Stromal cell of bone marrow (primary cell): ENCODE data around the gene GTF2A2.
A peak's percentile ranks its signal among the peaks of the same experiment; 100 is the strongest.
"Not testable (repeated sequence)": the region's sequence is repeated elsewhere in the genome, so short reads cannot be mapped to it uniquely, and the experiment has no call there.

Experiments
- DNase-seq: peaks from one replicate; pipeline ENCODE4 v3.0.0-alpha.2; 2012; ENCODE audit warnings: low read depth

The GTF2A2 gene, protein sequence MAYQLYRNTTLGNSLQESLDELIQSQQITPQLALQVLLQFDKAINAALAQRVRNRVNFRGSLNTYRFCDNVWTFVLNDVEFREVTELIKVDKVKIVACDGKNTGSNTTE

DNA sequence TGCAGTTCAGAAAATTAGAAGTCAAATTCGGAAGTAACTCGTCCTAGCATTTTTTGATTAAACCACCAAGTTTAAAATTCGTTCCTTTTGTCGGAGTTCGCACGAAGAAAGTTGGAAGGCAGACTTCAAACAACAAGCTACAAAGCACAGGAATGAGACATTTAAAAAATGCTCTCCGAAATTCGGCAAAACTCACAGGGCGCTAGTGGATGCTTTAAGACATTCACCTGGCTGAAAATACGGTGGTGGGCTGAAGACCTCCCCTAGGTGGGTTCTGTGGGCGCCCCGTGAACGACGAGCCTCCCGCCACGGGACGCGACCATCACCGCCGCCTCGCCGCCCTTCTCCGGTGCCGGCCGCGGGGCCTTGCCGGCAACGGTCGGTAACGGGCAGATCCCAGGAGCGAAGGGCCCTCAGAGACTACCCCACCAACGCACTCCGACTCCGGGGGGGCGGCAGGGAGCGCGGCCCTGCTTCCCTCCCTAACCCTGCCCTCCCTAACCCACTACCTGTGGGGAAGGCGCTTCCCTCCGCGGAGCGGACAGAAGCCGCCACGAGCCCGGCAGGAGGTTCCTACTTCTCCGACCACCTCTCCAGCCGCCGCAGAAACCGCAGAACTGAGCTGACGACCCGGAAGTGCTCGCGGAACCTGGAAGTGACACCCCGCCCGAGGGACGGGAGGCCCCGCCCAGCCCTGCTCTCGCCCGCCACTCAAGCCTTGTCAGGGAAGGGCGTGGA lies at the start of gene GTF2A2:
TSS of gene GTF2A2 (minus strand) at position 619 of the 738 bp plus-strand sequence. CDS start 5,238 bp downstream, outside the sequence.
- DNase-seq, result peak; percentile 87

DNA sequence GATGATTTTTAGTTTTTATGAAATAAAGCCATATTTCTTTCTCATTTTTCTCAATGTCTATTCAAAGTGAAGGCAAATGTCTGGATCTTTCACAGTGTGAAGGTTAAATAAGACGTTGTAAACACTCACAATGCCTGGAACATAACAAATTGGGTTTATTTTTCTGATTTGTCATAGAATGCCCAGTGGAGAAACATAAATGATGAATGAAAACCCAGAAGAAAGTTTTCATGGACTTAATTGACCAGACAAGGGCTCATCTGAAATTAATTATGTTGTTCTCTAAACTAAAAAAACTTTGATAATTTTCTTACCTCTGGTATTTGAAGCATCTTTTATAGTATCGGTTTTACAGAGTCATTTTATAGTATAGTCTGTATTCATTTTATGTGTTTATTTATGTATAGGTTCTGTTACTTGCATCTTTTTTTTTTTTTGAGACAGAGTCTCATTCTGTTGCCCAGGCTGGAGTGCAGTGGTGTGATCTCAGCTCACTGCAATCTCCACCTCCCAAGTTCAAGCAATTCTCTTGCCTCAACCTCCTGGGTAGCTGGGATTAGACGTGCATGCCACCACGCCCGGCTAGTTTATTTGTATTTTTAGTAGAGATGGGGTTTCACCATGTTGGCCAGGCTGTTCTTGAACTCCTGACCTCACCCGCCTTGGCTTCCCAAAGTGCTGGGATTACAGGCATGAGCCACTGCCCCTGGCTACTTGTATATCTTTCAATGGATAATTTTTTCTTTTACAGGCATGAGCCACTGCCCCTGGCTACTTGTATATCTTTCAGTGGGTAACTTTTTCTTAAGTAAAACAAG lies 46.9 kb upstream of the GTF2A2 start:
- no peak for DNase-seq

DNA sequence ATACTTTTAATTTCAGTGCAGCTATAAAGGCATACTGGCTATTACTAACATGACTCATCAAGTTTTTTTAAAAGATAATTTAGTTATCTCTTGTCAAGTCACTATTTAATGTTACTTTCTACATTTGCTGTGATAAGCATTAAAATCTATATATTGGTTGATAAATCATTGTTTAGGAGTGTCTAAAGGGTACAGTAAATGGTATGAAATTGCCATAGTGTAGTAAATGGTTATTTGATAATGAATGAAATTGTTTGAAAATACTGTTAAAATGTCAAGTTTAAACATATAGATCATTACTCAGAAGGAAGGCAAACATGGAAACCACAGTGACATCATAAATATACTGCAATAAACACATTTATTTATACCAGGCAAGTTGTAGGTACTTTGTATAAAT lies 45.0 kb upstream of the GTF2A2 start:
- no peak for DNase-seq

DNA sequence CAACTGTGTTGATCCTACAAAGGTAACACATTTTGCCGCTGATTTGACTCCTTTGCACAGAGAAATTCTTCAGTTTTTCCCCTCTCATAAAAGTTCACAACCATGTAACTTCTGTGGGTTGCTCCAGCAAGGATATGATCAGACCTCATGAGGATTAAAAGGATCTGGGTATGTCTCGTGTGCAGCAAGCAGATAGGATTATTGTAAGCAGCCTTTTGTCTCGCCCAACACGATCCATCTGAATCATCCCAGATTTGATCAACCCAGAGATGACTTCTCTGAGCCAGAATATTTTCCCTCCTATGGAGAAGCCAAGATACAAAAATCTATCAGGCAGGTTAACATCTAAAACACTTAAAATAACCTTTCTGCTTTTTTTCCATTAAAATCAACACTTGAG lies 44.6 kb upstream of the GTF2A2 start:
- DNase-seq, result no peak

DNA sequence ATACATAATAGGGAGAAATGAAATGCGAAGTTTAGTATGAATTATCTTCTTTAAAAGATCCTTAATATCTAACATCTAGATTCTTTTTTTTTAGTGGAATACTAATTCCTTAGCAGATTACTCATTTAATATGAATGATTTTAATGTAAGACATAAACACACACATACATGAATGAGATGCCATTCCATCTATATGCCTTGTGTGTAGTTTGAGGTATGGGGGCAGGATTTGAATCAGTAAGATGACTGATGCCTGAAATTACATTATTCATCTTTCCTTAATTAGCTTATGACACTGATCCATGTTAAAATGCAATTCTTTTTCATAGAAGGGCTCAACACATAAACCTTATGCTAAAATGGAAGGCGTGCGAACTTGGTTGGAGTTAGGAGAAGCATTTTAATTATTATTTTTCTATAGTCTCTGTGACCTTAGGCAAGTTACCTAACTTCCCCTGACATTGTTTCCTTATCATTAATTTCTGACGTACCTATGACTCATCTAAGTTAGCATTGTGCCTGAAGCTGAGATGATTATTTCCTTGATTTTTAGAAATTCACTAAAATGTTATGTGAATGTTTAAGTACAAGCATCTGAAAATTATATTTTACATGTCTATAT lies 42.6 kb upstream of the GTF2A2 start:
- no peak for DNase-seq

DNA sequence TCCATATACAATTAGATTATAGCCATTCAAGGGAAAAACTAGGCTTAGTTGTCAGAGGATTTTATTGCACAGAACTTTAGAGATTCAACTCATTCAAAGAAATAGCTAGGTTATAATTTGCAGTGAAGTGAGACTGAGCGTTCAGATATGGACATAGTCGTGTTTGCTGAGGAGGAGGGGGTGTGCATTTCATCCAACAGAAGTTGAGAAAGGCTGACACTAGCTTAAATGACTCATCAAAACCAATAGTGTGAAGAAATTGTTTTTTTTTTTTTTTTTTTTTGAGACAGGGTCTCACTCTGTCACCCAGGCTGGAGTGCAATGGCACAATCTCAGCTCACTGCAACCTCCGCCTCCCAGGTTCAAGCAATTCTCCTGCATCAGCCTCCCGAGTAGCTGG lies 40.8 kb upstream of the GTF2A2 start:
- DNase-seq, result not testable (repeated sequence)

DNA sequence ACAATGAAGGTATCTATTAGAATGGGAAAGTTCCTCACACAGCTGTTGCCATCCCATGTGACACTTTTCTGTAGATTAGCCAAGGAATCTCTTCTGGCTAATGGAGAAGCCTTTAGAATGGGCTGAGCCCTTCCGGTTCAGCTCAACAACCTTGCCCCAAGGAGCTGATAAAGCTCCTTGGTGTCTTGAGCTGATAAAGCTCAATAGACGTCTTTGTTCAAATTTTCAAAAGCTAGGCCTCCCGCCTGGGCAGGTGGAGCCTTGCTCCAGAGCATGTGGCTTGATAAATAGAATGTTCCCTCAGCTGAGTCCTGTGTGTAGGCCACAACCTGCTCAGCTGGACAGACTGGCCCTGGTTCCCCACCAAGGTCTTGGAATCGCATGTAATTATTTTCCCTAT lies 39.0 kb upstream of the GTF2A2 start:
- no peak for DNase-seq

DNA sequence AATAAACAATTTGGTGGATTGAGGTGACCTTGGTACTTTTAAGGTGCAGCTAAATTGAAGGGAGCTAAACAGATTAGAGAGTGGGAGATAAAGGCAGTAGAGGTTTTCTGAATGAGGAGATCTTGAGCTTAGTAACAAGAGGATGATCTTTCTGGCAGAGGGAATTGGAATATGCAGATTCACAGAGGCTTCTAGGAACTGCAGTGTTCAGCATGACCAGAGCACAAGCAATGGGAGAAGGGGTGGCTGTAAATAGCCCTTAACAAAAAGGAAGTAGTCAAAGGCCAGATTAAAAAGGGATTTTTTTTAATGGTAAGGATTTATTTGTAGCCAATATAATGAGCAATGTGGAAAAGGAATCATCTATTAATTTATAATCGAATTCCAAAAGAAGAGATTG lies 37.5 kb upstream of the GTF2A2 start:
- DNase-seq, result no peak

DNA sequence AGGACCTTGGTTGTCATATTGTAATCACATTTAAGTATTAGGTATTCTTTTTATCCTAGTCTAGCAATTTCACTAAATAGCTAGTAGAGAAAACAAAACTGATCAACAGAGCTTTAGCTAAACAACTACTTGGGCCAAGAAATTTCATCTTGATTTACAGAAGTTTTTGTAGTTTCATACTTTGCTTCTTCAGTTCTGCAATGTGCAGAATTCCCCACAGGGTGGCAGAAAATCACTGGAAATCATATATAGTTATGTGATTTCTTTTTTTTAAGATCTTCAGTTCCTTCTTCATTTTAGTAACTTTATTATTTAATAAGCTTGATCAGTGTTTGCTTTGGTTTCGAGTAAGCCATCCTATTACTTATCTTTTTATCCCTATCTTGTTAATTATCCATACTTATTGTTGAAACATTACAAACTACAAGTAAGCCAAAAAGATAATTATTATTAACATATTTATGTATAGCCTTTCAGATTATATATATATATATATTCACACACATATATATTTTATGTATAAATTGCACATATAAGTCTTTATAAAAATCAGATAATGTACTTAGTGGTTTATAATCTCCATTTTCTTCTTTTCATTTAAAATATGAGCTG lies 34.0 kb upstream of the GTF2A2 start:
- DNase-seq, result peak; percentile 42

DNA sequence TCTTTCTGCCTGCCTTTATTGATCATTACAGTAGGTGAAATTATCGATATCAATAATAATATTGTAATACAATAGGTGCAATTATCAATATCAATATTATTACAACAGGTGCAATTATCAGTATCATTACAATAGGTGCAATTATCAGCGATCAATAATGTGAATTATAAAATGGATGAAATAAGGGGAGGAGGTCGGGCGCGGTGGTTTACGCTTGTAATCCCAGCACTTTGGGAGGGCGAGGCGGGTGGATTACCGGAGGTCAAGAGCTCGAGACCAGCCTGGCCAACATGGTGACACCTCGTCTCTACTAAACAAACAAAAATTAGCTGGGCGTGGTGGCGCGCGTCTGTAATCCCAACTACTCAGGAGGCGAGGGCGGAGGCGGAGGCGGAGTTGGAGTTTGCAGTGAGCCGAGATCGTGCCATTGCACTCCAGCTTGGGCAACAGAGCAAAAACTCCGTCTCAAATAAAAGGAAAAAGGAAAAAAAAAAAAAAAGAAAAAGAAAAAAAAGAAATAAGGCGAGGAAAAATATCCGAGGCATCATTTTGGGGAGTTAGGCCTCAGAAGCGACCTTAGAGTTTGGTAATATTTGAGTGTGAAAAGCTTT lies 32.4 kb upstream of the GTF2A2 start:
- peak; percentile 57 for DNase-seq

DNA sequence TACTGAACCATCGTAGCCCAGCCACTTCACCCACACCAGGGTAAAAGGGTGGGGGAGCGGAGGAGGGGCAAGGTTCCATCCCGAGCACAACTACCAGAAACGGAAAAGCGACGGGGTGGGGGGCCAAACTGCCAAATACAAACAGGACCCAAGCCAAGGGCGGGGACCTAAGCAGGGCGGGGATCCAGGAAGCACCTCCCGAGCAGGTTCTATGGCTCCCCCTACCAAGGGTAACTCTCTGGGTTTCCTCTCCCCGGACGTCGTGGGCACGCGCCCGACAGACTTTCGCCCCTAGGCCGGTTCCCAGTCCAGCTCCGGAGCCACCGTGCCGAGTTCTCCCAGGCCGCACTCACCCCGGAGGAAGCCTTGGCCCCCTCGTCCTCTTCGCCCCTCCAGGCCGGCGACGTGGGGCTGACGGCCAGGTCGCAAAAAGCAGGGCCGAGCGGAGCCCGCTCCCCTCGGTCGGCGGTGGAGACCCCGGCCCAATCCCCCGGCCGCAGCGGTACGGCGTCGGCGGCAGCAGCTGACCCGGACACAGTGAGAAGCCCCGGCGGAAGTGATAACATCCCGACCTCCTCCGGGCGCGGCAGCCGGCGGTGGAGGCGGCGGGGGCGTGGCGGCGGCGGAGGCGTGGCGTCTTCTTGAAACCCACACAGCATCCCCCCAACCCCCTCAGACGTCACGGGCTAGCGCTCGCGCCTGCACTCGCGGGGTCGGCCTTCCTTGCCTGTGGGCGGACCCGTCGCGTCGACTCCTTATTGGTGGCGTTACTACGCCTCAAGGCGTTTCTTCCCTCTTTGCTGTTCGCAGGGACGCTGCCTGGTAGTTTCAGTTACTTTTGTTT lies 31.7 kb upstream of the GTF2A2 start, which contains the start of gene BNIP2:
TSS of gene BNIP2 (minus strand) at position 539 of the 844 bp plus-strand sequence. CDS start 6,863 bp downstream, outside the sequence.
- peak; percentile 97 for DNase-seq

DNA sequence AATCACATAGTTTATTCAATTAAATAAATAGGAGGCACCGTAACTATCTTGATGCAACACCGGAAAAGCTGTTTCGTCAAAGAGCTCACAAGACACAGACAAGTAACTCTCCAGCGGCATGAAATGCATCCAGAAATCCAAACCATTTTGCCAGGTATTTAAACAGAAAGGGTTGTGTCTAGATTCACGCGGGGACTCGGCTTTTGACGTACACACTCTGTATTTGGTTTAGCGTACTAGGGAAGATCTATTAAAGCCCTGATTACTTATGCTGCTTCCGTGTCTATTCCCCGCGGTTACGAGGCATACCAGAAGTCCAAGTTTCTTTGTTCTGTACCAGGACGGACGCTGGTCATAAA lies 31.1 kb upstream of the GTF2A2 start:
- peak; percentile 38 for DNase-seq

DNA sequence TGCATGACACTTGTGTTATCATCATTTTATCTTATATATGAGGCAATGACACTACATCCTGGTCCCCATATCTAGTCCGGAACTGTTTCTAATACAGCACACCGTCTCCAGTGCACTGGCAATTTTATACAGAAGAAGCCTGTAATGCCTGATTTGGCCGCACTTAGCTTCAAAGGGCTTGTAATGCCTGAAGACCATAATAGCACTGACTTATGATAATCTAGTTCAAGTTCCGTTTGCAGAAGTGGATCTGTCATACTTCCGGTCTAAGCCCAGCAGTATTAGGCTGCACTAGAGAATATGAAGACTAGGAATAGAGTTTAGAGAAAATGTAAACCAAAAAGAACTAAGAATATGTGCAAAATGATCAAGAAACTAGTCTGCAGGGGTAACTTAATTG lies 30.5 kb upstream of the GTF2A2 start:
- no peak for DNase-seq

DNA sequence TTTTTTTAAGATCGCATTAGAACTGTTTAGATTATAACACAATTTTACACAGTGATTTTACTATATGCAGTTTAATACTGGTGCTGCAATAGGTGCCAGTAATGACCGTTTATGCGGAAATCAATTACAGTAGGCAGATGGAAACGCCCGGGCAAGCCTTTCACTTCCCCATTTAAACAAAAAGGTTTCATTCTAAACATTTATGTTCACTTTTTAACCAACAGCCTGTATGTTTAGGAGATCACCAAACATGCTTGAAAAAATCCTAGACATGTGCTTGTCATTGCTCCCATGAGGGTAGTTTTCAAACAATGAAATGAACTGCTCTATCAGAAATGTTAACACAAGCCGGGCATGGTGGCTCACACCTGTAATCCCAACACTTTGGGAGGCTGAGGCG lies 29.1 kb upstream of the GTF2A2 start:
- no peak for DNase-seq

DNA sequence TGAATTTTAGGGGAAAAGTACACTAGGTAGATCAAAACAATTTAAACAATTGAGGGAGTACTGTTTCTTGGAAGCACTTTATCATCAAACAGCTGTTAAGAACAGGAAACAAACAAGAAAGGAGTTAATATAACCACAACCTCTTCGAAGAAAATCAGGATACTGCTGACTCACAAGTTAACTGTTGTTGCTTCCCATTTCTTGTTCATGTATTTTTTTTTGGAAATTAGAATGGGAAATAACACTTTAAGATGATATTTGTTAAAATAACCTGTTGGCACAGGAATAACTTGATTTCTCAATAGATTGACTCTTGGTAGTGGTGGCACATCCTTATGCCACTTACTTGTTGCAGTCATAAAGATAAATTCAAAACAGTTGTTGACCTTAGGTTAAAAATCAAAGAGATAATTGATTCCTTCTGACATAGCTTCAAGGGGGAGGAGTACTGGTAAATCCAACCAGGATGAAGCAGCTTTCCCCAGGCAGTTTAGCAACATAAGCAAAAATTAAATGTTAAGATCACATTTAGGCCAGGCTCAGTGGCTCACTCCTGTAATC lies 28.5 kb upstream of the GTF2A2 start:
- DNase-seq, result no peak

DNA sequence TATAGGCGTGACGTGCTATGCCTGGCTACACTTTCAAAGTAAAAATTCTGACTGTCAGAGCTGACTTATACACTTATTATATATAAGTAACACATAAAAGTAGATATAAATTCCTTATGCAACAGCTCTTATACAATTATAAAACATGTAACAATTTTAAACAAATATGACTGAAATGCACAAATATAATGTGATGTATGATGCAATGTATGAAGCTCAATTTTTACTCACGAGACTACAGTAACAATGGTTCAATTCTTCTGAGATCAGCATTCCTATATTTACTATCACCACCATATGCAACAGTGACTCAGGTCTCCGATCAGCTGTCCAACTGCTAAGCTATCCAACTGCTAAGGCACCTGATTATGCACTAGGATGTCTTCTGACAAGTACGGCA lies 23.6 kb upstream of the GTF2A2 start:
- no peak for DNase-seq

DNA sequence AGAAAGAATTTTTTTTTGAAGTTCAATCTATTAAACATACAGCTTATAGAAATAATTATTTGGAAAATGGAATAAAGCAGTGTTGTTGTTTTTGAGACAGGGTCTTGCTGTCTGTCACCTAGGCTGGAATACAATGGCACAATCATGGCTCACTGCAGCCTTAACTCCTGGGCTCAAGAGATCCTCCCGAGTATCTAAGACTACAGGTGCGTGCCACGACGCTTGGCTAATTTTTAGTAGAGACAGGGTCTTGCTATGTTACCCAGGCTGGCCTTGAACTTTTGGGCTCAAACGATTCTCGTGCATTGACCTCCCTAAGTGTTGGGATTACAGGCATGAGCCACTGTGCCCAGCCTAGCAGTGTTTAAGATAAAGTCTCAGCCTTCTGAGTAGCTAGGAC lies 23.0 kb upstream of the GTF2A2 start:
- no peak for DNase-seq

DNA sequence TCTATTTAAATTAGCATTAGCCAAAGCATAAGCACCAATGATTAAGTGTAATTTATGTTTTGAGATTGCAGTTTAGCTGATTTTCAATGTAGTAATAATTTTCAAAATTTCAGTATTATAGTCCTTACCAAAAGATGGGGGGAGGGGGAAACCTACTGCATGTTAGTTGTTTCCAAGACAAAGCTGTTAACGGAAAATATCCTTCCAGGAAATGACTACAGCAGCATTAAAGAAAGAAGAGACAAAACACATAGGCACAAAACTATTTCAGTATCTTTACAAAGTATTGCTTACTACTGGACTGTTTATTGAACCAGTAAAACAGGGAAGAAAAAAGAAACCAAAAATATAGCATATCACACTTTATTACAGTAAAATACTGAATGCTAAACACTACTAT lies 21.3 kb upstream of the GTF2A2 start:
- DNase-seq, result no peak

DNA sequence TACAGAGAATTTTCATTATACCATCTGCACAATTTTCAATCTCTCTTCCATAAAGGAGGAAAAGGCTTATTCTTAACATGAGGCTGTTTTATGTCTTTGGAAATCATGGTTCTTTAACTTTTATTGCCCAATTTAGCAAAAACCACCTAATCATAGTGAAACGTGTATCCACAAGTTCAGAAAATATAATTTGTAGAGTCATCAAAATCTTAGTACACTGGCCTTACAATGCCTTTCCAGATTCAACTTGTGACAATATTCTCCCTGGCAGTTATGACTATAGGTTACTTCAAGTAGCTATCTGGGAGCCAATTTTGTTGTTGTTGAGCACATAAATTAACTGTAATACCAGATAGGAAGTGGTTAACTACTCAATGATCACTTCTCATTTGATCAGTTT lies 20.9 kb upstream of the GTF2A2 start:
- no peak for DNase-seq

DNA sequence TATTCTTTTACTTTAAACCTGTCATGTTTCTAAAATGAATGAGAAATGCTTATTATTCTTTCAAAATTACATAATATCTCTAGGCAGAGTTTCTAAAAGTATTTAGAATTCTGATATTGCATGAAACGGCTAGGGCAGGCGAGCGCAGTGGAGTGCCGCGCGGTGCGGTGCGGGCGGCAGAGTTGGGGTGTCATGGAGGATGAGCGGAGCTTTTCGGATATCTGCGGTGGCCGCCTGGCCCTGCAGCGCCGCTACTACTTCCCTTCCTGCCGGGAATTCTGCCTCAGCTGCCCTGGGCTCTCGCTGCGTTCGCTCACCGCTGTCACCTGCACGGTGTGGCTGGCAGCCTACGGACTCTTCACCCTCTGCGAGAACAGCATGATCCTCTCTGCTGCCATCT lies 19.2 kb upstream of the GTF2A2 start:
- DNase-seq, result no peak
